Suprapubic skin (tissue), 4 donors: ENCODE data around the gene RAP1B. TPM values are rescaled to one million over a fixed set of nuclear protein-coding genes. Genes with fewer than 3 reads are reported as not detected.
"Not testable (repeated sequence)": the region's sequence is repeated elsewhere in the genome, so short reads cannot be mapped to it uniquely, and the experiment has no call there.

Experiments
- DNase-seq, 2 donors: peaks; one replicate each; pipeline ENCODE4 v3.0.0-alpha.2; 2019; ENCODE audit warnings: low spot score in 2 of 2
- H3K27ac ChIP-seq: fragments of 200-600 bp; sonication (generic); one replicate; pipeline ENCODE4 v1.5.1; 2019
- H3K27me3 ChIP-seq: fragments of 200-600 bp; sonication (generic); one replicate; pipeline ENCODE4 v1.5.1; 2019
- H3K36me3 ChIP-seq: fragments of 200-600 bp; sonication (generic); one replicate; pipeline ENCODE4 v1.5.1; 2019
- H3K4me1 ChIP-seq: fragments of 200-600 bp; sonication (generic); one replicate; pipeline ENCODE4 v1.5.1; 2019
- H3K4me3 ChIP-seq: fragments of 200-600 bp; sonication (generic); one replicate; pipeline ENCODE4 v1.5.1; 2019; ENCODE audit warnings: mild to moderate bottlenecking
- H3K9me3 ChIP-seq: fragments of 200-600 bp; sonication (generic); one replicate; pipeline ENCODE4 v1.5.1; 2019
- CTCF ChIP-seq, 2 donors: fragments of 200-600 bp in 1 of 2; fragments of 450-650 bp in 1 of 2; sonication (generic) in 1 of 2; IDR thresholded peaks; one replicate each; pipeline ENCODE4 v1.5.1; 2016 to 2019; ENCODE audit warnings: antibody characterized with exemption in 2 of 2, mild to moderate bottlenecking in 1 of 2, moderate library complexity in 1 of 2
- EP300 ChIP-seq: sonication (generic); formaldehyde crosslinking; IDR thresholded peaks from one replicate; pipeline ENCODE4 v1.6.1; 2017; ENCODE audit warnings: antibody characterized with exemption
- POLR2A ChIP-seq, 2 donors: fragments of 450-650 bp; IDR thresholded peaks; one replicate each; pipeline ENCODE4 v1.6.1; 2017; ENCODE audit warnings: antibody characterized with exemption in 2 of 2, mild to moderate bottlenecking in 2 of 2, moderate library complexity in 2 of 2
- POLR2AphosphoS5 ChIP-seq, 3 donors: sonication (generic); formaldehyde crosslinking; IDR thresholded peaks; one replicate each; pipeline ENCODE4 v1.6.1; 2017; ENCODE audit warnings: antibody characterized with exemption in 3 of 3
- WGBS: methylation state at CpG from one replicate; pipeline ENCODE4 v1.1.5; 2018; 5-methylcytosine and 5-hydroxymethylcytosine counted together
- total RNA-seq, 4 donors: library from RNA; depleted of rRNA; stranded (reverse); fragments of >200 nt; gene quantifications; one replicate each; pipeline ENCODE4 v1.1.0, GENCODE V29; 2016

RAP1B gene
- total RNA-seq, 4 donors from 2014 or later = 95.2 to 154 (median 115) TPM

GRCh38 chr12:68631227-68631626, 20.5 kb downstream of the RAP1B start:
- H3K27ac ChIP-seq = no peak overlapping the region
- no peak for TF ChIP-seq POLR2AphosphoS5 (IDR thresholded peaks at IDR 0.05)
- TF ChIP-seq CTCF (IDR thresholded peaks at IDR 0.05) = no peak
- no peak for TF ChIP-seq POLR2A (IDR thresholded peaks at IDR 0.05)
- H3K4me3 ChIP-seq = no peak overlapping the region
- peaks cover 8% of the 10 kb centered on the region for H3K36me3 ChIP-seq
- peaks cover 54% of the 10 kb centered on the region for H3K4me1 ChIP-seq
- DNase-seq = no peak
- H3K27me3 ChIP-seq = no peaks in the 10 kb centered on the region
- 62% methylated on average over 3 of the region's 3 CpGs for WGBS
- no peaks in the 10 kb centered on the region for H3K9me3 ChIP-seq

GRCh38 chr12:68632486-68632885, 21.8 kb downstream of the RAP1B start:
- Histone ChIP-seq H3K4me1 (peaks cover 55% of the 10 kb centered on the region), H3K4me3 (no peak overlapping the region), H3K27ac (no peak overlapping the region), H3K36me3 (no peaks in the 10 kb centered on the region), H3K27me3 (no peaks in the 10 kb centered on the region), H3K9me3 (no peaks in the 10 kb centered on the region)
- no peak for DNase-seq
- TF ChIP-seq POLR2AphosphoS5 (IDR thresholded peaks at IDR 0.05) (no peak), EP300 (no peak), POLR2A (IDR thresholded peaks at IDR 0.05) (no peak), CTCF (IDR thresholded peaks at IDR 0.05) (no peak)

- DNase-seq = no peak
- Histone ChIP-seq H3K27me3 (no peaks in the 10 kb centered on the region), H3K36me3 (no peaks in the 10 kb centered on the region), H3K9me3 (no peaks in the 10 kb centered on the region), H3K4me1 (peaks cover 54% of the 10 kb centered on the region), H3K27ac (no peak overlapping the region), H3K4me3 (no peak overlapping the region)
- 90% methylated on average over 9 of the region's 9 CpGs for WGBS
- TF ChIP-seq EP300 (no peak), POLR2AphosphoS5 (IDR thresholded peaks at IDR 0.05) (no peak), CTCF (IDR thresholded peaks at IDR 0.05) (no peak), POLR2A (IDR thresholded peaks at IDR 0.05) (no peak)
Measured at GRCh38 chr12:68633614-68634558, 23.2 kb downstream of the RAP1B start.

- H3K4me1 ChIP-seq = peaks cover 43% of the 10 kb centered on the region
- no peaks in the 10 kb centered on the region for H3K9me3 ChIP-seq
- TF ChIP-seq EP300 = no peak
- TF ChIP-seq CTCF (IDR thresholded peaks at IDR 0.05) = no peak
- TF ChIP-seq POLR2A (IDR thresholded peaks at IDR 0.05) = no peak
- TF ChIP-seq POLR2AphosphoS5 (IDR thresholded peaks at IDR 0.05) = no peak
- 38% methylated on average over 2 of the region's 2 CpGs for WGBS
- DNase-seq = no peak
- H3K27me3 ChIP-seq = no peaks in the 10 kb centered on the region
- H3K36me3 ChIP-seq = no peaks in the 10 kb centered on the region
- H3K4me3 ChIP-seq = no peak overlapping the region
- H3K27ac ChIP-seq = no peak overlapping the region
Measured at GRCh38 chr12:68636268-68636667, 25.6 kb downstream of the RAP1B start.

- not testable (repeated sequence) for H3K4me3 ChIP-seq
Measured at GRCh38 chr12:68637439-68637838, 26.7 kb downstream of the RAP1B start.

More at GRCh38 chr12:68637439-68637838, 26.7 kb downstream of the RAP1B start:
- H3K36me3 ChIP-seq, H3K27ac ChIP-seq, DNase-seq, H3K9me3 ChIP-seq, H3K27me3 ChIP-seq: not testable (repeated sequence)
- WGBS = over 99% methylated on average over 3 of the region's 3 CpGs
- peaks cover 46% of the 10 kb centered on the region for H3K4me1 ChIP-seq
